ENCODE data around the gene CARD6. TPM values are rescaled to one million over a fixed set of nuclear protein-coding genes. Genes with fewer than 3 reads are reported as not detected.
"Not testable (repeated sequence)": the region's sequence is repeated elsewhere in the genome, so short reads cannot be mapped to it uniquely, and the experiment has no call there.

Gene CARD6
- total RNA-seq, 2 donors from 2014 or later, result 0.76 to 1.2 TPM

DNA sequence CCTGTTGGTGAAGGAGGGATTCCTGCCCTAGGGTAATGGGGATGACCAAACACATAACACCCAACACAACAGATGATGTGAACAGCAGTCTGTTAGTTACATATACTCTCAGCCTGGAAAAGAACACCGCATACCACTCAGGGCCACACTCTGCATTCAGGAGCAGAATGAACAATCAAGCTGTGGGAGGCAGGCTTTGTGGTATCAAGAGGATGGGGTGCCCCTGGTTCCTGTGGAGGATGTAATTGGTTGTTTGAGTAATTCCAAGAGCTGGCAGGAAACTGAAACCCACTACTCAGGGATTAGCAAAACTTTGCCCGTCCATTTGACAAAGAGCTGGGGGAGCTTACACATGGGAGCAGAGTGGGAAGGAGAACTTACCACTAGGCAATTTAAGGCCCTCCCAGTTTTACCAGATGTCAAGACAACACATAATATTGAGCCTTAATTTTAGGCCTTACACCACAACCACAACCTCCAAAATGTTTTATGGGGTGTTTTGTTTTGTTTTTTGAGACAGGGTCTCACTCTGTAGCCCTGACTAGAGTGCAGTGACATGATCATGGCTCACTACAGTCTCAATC lies 27.4 kb upstream of the CARD6 start:
- H3K9me3 Mint-ChIP-seq, result no peaks in the 10 kb centered on the region
- H3K4me3 Mint-ChIP-seq, result peak overlapping the region; percentile 65 to 75
- ATAC-seq (replicated peaks in 1 of 2) (peak; percentile 94 to 96), DNase-seq (peak; percentile 66 to 67)
- peak overlapping the region; percentile 87 for H3K27ac Mint-ChIP-seq
- peaks cover 0 to 2% of the 10 kb centered on the region in 2 donors for H3K36me3 Mint-ChIP-seq (ENCODE audit: insufficient read depth in 2 of 2)
- H3K4me1 Mint-ChIP-seq (ENCODE audit: low read depth), result peaks cover 18% of the 10 kb centered on the region
- no peaks in the 10 kb centered on the region for H3K27me3 Mint-ChIP-seq (ENCODE audit: low read depth)

DNA sequence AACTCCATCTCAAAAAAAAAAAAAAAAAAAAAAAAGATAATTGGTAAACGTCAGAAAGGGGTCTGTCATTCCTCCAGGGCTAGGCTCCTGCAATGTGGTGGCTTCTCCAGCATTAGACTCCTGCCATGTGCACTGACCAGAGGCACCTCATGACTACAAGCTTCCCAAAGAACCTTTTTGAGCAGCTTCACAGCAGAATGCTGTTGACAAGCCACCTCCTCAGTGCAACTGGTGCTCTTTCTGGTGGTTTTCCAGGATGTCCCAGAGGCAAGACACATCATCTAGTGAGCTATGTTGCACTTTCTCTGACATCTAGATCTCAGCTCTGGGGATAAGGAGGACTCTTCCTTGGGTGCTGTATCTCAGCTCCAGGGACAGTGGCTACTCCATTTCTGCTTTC lies 17.7 kb upstream of the CARD6 start:
- Mint-ChIP-seq H3K27me3 (ENCODE audit: low read depth) (no peaks in the 10 kb centered on the region), H3K4me1 (ENCODE audit: low read depth) (peaks cover 16% of the 10 kb centered on the region), H3K27ac (peak overlapping the region; percentile 11), H3K9me3 (no peaks in the 10 kb centered on the region), H3K4me3 (no peak overlapping the region), H3K36me3 (ENCODE audit: insufficient read depth in 2 of 2) (peaks cover 6 to 12% of the 10 kb centered on the region in 2 donors)
- ATAC-seq (replicated peaks in 1 of 2) (peak; percentile 23 to 48), DNase-seq (no peak)

DNA sequence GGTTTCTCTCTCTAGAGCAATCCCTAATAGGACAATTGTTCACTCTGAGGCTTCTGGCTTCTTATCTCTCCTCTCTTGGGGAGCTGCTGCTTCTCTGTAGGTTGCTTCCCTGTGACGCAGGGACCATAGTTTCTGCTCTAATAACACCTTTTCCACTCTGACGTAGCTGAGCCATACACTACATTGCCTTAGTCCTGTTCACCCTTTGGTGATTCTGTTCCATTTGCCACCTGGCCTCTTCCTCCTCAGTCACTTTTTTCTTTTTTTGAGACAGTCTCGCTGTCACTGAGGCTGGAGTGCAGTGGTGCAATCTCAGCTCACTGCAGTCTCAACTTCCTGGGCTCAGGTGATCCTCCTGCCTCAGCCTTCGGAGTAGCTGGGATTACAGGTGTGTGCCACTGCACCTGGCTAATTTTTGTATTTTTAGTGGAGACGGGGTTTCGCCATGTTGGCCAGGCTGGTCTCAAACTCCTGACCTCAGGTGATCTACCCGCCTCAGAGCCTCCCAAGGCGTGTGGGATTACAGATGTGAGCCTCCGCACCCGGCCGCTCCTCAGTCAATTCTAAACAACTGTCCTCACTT lies 15.6 kb upstream of the CARD6 start:
- DNase-seq; H3K27ac Mint-ChIP-seq; H3K9me3 Mint-ChIP-seq; H3K4me3 Mint-ChIP-seq; H3K27me3 Mint-ChIP-seq (ENCODE audit: low read depth): not testable (repeated sequence)
- peaks cover 20 to 25% of the 10 kb centered on the region in 2 donors for H3K36me3 Mint-ChIP-seq (ENCODE audit: insufficient read depth in 2 of 2)
- peaks cover 32% of the 10 kb centered on the region for H3K4me1 Mint-ChIP-seq (ENCODE audit: low read depth)
- ATAC-seq (replicated peaks in 1 of 2), result peak in 1 of 2 donors; percentile 14

DNA sequence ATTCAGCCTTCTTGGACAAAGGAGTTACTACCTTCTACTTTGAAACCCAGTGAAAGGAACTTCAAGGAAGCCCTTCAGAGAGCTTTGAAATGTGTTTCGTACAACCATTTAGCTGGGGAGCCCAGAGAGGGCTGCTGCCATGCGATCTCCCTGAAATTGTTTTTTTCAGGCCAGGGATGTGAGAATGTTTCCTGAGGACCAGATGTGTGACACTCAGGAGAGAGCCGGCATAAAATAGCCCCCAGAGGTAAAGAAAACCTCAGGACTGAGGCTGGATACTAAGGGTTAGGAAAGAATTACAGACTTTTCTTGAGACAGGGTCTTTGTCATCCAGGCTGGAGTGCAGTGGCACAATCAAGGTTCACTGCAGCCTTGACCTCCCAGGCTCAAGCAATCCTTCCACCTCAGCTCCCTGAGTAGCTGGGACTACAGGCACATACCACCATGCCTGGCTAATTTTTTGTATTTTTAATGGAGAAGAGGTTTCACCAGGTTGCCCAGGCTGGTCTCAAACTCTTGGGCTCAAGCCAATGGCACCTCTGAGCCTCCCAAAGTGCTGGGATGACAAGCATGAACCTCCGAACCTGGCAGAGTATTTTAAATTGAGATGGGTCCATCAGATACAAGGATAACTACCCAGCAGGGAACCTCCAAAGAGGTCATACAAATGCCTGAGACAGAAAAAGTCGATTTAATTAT lies 14.5 kb upstream of the CARD6 start:
- Mint-ChIP-seq H3K27ac (no peak overlapping the region), H3K36me3 (ENCODE audit: insufficient read depth in 2 of 2) (peaks cover 24 to 34% of the 10 kb centered on the region in 2 donors), H3K4me3 (no peak overlapping the region), H3K27me3 (ENCODE audit: low read depth) (no peaks in the 10 kb centered on the region), H3K4me1 (ENCODE audit: low read depth) (peaks cover 37% of the 10 kb centered on the region), H3K9me3 (no peaks in the 10 kb centered on the region)
- ATAC-seq (replicated peaks in 1 of 2), result no peak
- DNase-seq, result no peak

DNA sequence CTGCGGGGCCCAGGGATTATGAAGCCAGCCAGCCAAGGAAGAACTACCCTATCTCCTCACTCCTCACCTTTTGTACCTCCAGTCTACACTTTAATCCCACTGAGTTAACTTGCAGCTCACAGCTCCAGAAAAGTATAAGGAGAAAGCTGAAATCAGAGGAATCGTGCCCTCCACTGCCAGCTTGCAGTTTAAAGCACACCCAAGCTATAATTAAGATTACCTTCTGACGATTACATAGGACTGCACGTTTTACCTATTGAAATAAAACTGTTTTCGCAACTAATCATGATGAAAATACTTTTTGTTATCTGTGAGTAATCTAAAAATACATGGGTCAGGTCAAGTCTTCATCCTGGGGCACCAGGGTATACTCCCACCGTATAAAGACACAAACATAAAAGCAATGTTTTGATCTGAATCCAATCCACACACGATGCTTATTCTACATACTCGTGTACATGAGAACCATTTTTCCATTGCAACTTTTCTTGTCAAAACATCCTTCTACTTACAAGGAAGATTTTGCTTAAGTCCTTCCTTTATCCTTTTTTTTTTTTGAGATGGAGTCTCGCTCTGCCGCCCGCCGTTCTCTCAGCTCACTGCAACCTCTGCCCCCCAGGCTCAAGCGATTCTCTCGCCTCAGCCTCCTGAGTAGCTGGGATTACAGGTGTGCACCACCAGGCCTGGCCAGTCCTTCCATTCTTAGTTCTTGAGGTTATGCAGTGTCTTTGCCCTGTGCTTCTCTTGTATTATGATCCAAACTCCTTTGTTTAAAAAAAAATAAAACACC lies 13.8 kb upstream of the CARD6 start:
- peaks cover 30 to 41% of the 10 kb centered on the region in 2 donors for H3K36me3 Mint-ChIP-seq (ENCODE audit: insufficient read depth in 2 of 2)
- peak overlapping the region; percentile 16 for H3K27ac Mint-ChIP-seq
- H3K4me3 Mint-ChIP-seq, result no peak overlapping the region
- peaks cover 43% of the 10 kb centered on the region for H3K4me1 Mint-ChIP-seq (ENCODE audit: low read depth)
- ATAC-seq (replicated peaks in 1 of 2), result no peak
- H3K27me3 Mint-ChIP-seq (ENCODE audit: low read depth), result no peaks in the 10 kb centered on the region
- H3K9me3 Mint-ChIP-seq, result no peaks in the 10 kb centered on the region
- no peak for DNase-seq

DNA sequence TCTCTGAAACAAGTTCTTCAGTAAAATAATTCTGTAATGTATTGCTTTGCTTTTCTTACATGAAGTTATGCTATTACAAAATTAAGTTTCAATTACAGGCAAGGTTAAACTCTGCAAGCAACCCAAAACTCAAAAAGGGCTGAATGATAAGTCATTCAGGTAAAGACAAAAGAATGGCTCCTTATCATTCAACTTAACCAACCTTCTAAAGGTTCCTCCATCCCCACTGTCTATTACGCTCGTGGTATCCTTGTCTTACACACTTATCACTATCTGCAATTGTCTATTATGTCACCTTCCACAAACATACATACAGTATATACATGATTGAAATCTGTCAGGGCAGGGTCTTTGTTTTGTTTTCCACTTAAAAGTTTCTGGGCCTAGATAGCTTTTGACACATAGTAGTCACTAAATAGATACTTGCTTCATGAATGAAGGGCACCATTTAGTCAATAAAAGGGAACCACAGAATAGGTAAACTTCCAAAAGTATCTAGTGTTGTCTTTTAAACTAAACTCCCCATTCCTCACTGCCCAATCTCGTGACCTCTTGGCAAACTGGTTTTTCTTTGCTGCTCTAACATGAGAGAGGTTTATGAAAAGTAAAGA lies 13.0 kb upstream of the CARD6 start:
- ATAC-seq (replicated peaks in 1 of 2) (no peak), DNase-seq (no peak)
- Mint-ChIP-seq H3K36me3 (ENCODE audit: insufficient read depth in 2 of 2) (peaks cover 32 to 49% of the 10 kb centered on the region in 2 donors), H3K27me3 (ENCODE audit: low read depth) (no peaks in the 10 kb centered on the region), H3K4me3 (no peak overlapping the region), H3K27ac (peak overlapping the region; percentile 16), H3K4me1 (ENCODE audit: low read depth) (peaks cover 51% of the 10 kb centered on the region), H3K9me3 (no peaks in the 10 kb centered on the region)

DNA sequence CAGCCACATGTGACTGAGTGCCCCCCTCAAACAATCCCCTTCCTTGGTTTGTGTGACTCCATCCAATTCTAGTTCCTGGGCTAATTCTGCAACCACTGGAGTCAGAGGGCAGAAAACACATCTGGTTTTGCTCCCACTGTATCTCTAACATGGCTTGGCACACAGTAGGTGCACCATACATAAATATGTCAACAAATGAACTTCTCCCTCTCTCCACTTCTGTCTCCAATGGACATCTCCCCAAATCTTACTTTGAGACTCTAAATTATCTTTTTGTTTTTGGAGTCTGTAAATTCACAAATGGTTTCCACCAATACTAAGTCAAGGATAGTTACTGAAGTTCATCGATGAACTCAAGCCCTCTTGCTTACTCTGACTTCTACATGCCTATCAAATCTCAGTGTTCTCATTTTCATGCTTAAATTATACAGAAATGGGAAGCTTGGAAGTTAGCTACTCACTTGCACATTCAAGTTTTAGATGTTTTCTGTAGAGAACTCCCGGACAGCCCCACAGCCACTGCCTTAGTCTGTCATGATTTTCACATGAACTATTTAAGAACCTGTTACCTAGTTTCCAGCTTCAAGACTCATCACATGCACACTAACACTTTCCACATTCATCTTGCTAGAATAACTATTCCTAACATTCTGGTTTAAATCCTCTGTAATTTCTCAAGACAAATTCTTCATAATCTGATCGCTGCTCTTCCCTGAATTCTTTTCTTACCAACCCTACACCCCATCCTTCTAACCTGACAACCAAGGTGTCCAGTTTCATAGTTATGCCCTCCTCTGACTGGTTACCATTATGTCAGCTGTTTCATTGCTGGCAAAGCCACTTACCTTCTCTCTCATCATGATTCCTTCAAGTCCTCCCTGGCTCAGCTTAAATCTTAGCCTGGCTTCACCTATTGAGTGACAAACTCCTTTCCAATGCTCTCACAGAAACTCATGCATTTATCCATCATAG lies 12.2 kb upstream of the CARD6 start:
- ATAC-seq (replicated peaks in 1 of 2) (no peak), DNase-seq (no peak)
- H3K36me3 Mint-ChIP-seq (ENCODE audit: insufficient read depth in 2 of 2), result peaks cover 35 to 55% of the 10 kb centered on the region in 2 donors
- peaks cover 59% of the 10 kb centered on the region for H3K4me1 Mint-ChIP-seq (ENCODE audit: low read depth)
- H3K27ac Mint-ChIP-seq, result peak overlapping the region; percentile 58
- H3K9me3 Mint-ChIP-seq, result no peaks in the 10 kb centered on the region
- no peaks in the 10 kb centered on the region for H3K27me3 Mint-ChIP-seq (ENCODE audit: low read depth)
- peak overlapping the region in 1 of 2 donors; percentile 4 for H3K4me3 Mint-ChIP-seq

DNA sequence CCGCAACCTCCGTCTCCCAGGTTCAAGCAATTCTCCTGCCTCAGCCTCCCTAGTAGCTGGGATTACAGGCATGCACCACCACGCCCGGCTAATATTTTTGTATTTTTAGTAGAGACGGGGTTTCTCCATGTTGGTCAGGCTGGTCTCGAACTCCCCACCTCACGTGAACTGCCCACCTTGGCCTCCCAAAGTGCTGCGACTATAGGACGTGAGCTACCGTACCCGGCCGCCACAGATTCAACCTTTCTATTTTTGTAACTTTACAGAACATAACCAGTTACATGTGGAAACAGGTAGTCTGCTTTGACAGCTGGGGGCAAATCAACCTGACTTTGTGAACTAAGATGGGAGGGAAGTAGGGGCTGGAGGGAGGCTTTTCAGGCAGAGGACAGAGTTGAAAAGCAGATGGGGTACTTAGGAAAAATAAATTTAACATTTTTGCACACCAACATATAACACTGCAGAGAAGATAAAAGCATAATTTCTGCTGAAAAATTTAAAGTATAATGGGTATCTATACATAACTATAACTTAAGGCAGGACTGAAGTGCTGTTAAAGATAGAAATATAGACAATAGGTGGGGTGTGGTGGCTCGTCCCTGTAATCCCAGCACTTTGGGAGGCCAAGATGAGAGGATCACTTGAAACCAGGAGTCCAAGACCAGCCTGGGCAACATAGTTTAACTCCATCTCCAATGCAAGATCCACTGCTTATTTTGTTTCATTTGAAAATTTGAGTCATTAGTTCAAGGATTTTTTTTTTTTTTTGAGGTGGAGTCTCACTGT lies 11.2 kb upstream of the CARD6 start:
- H3K27ac Mint-ChIP-seq, result peak overlapping the region; percentile 58
- peaks cover 43 to 64% of the 10 kb centered on the region in 2 donors for H3K36me3 Mint-ChIP-seq (ENCODE audit: insufficient read depth in 2 of 2)
- no peaks in the 10 kb centered on the region for H3K27me3 Mint-ChIP-seq (ENCODE audit: low read depth)
- peaks cover 59% of the 10 kb centered on the region for H3K4me1 Mint-ChIP-seq (ENCODE audit: low read depth)
- no peak for DNase-seq
- no peaks in the 10 kb centered on the region for H3K9me3 Mint-ChIP-seq
- no peak overlapping the region for H3K4me3 Mint-ChIP-seq
- no peak for ATAC-seq (replicated peaks in 1 of 2)

DNA sequence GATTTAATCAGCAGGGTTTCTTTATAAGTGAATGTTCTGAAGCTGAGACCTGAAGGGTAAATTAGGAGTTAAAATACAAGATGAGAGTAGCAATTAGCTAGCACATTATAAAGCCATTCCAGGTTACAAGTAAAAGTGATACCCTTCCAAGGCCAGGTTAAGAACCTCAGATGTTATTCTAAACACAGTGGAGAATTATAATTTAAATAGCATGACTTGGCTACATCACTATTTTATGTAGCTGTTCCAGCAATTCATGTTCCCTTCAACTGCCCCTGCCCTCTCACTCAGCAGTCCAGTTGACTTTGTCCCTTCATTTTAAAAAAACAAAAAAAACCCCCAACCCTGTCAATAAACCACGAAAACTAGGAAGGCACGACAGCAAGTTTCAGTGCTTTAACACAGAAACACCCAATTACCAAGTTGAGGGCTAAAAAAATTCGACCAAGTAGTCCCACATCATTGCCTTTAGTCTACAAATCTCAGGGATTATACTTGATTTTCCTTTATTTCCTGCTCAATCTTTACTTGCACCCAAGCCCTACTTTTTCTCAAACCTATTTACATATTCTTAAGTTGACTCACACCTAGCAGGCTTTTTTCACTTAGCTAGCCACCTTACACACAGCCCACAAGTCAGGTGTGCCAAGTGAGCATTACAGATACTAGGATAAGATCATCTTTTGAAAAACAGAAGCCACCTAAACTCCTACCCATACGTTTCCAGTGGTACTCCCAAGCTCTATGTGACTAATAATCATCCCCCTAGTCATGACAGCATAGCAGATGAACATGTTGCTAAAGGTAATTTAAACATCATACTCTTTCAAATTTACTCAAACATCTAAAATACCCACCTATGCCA lies 9.6 kb upstream of the CARD6 start:
- ATAC-seq (replicated peaks in 1 of 2) (peak; percentile 77), DNase-seq (peak; percentile 35 to 52)
- no peaks in the 10 kb centered on the region for H3K9me3 Mint-ChIP-seq
- H3K4me3 Mint-ChIP-seq, result peak overlapping the region; percentile 97 to 99
- peaks cover 45 to 71% of the 10 kb centered on the region in 2 donors for H3K36me3 Mint-ChIP-seq (ENCODE audit: insufficient read depth in 2 of 2)
- H3K27me3 Mint-ChIP-seq (ENCODE audit: low read depth), result no peaks in the 10 kb centered on the region
- H3K27ac Mint-ChIP-seq, result peak overlapping the region; percentile 100
- H3K4me1 Mint-ChIP-seq (ENCODE audit: low read depth), result peaks cover 72% of the 10 kb centered on the region

DNA sequence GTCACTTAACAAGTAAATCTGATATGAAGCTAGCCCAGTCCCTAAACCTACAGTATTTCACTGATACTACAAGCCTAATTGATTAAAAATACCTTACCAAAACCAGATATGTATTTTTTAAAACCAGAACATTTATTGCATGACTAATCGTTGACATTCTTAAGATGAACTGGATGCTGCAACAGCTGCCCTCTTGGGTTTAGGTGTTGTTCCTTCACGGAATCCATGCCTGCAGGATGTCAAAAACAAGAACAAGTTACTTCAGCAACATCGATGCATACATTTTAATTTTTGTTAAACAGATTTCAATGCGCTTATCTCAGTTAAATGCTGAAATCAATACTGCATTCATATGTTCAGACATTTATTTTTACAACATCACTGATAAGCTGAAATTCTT lies 8.8 kb upstream of the CARD6 start:
- ATAC-seq (replicated peaks in 1 of 2) (no peak), DNase-seq (no peak)
- Mint-ChIP-seq H3K4me1 (ENCODE audit: low read depth) (peaks cover 70% of the 10 kb centered on the region), H3K9me3 (no peaks in the 10 kb centered on the region), H3K27ac (peak overlapping the region; percentile 100), H3K36me3 (ENCODE audit: insufficient read depth in 2 of 2) (peaks cover 45 to 72% of the 10 kb centered on the region in 2 donors), H3K27me3 (ENCODE audit: low read depth) (no peaks in the 10 kb centered on the region), H3K4me3 (peak overlapping the region; percentile 97 to 99)

Data from activated T-cell treated with anti-CD3 and anti-CD28 coated beads, Interleukin-2, amount 50 U/mL, for 72 hours (primary cell).